ENCODE data around the gene NOTCH1.

Gene NOTCH1

GRCh38 chr9:136497916-136498695 lies 47.7 kb downstream of the NOTCH1 start (continued):
- TF ChIP-seq POU6F1 (CRISPR knock-in tag; IDR thresholded peaks at IDR 0.05; ENCODE audit: borderline replicate concordance, low read depth): no peak

DNA sequence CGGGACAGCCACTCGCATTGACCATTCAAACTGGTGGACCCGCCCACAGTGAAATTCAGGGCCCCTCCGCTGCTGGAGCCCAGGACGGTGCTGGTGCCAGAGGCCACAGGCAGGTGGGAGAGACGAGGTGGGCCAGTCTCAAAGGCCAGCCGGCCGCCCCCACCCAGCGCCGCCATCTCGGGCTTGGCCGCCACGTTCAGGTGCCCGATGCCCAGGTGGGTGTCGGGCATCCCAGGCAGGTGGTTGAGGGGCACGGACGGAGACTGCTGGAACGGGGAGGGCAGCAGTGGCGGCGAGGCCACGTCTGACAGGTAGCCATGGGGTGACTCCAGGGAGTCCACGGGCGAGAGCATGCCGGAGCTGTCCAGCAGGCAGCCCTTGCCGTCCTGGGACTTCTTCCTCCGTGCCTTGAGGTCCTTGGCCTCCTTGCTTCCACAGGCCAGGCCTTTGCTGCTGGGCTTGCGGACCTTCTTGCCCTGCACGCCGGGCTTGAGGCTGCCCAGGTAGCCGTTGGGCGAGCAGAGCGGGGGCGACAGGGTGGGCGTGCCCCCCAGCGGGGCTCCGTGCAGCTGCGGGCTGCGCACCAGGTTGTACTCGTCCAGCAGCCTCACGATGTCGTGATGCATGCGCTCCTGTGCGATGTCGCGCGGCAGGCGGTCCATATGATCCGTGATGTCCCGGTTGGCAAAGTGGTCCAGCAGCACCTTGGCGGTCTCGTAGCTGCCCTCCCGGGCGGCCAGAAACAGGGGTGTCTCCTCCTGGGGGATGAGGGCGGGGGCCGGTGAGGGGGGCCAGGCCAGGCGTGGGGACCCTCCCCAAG lies 48.8 kb downstream of the NOTCH1 start:
- no peak for TF ChIP-seq BACH2 (CRISPR knock-in tag; IDR thresholded peaks at IDR 0.05; ENCODE audit: borderline replicate concordance)
- no peak for TF ChIP-seq ESRRG (CRISPR knock-in tag; IDR thresholded peaks at IDR 0.05)
- TF ChIP-seq ZFP3 (CRISPR knock-in tag; IDR thresholded peaks at IDR 0.05): no peak
- no peak for TF ChIP-seq PPARA (CRISPR knock-in tag; IDR thresholded peaks at IDR 0.05; ENCODE audit: borderline replicate concordance)
- TF ChIP-seq ZFP30 (CRISPR knock-in tag; IDR thresholded peaks at IDR 0.05): no peak
- no peak for TF ChIP-seq CSDC2 (CRISPR knock-in tag; IDR thresholded peaks at IDR 0.05)
- no peak for TF ChIP-seq ZC3H10 (CRISPR knock-in tag; IDR thresholded peaks at IDR 0.05)
- no peak for TF ChIP-seq TOX (CRISPR knock-in tag; IDR thresholded peaks at IDR 0.05; ENCODE audit: borderline replicate concordance)
- no peak for TF ChIP-seq SNAI2 (CRISPR knock-in tag; IDR thresholded peaks at IDR 0.05)
- no peak for TF ChIP-seq GLIS3 (CRISPR knock-in tag; IDR thresholded peaks at IDR 0.05)
- TF ChIP-seq ARNTL (CRISPR knock-in tag; IDR thresholded peaks at IDR 0.05; ENCODE audit: borderline replicate concordance, low read depth): no peak
- ATAC-seq: no peak

GRCh38 chr9:136496181-136496580 lies 49.7 kb downstream of the NOTCH1 start:
- no peak for ATAC-seq
- TF ChIP-seq OSR1 (CRISPR knock-in tag; IDR thresholded peaks at IDR 0.05): no peak

DNA sequence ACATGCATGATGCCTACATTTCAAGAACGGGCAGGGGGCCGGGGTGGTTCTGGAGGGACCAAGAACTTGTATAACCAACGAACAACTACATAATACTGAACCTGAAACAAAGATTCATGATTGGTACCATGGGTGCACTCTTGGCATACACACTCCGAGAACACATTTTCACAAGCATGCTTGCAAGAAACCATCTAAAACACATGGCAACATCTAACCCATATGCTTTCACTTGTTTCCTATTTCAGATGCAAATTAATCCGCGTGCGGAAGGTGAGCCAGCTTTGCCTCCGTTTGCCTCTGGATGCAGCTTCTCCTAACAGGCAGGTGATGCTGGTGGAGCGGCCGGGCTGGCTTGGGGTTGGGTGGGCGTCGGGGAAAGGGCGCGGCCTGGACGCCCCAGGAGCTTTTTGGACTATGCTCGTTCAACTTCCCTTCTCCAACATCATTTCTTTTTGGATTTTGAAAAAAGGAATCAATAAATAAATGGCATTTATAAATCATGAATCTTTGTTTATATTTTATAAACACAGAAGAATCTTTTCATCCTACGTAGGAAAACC lies 50.5 kb downstream of the NOTCH1 start:
- TF ChIP-seq ARNTL (CRISPR knock-in tag; IDR thresholded peaks at IDR 0.05; ENCODE audit: borderline replicate concordance, low read depth) (no peak), ZC3H10 (CRISPR knock-in tag; IDR thresholded peaks at IDR 0.05) (no peak), CREB5 (CRISPR knock-in tag; IDR thresholded peaks at IDR 0.05; ENCODE audit: low read depth) (no peak), RARB (CRISPR knock-in tag; IDR thresholded peaks at IDR 0.05) (no peak), TCF4 (CRISPR knock-in tag; IDR thresholded peaks at IDR 0.05; ENCODE audit: borderline replicate concordance) (no peak), POU6F1 (CRISPR knock-in tag; IDR thresholded peaks at IDR 0.05; ENCODE audit: borderline replicate concordance, low read depth) (no peak), BACH2 (CRISPR knock-in tag; IDR thresholded peaks at IDR 0.05; ENCODE audit: borderline replicate concordance) (no peak), SNAI2 (CRISPR knock-in tag; IDR thresholded peaks at IDR 0.05) (no peak), ZNF70 (CRISPR knock-in tag; IDR thresholded peaks at IDR 0.05) (no peak), ZNF565 (CRISPR knock-in tag; conservative IDR thresholded peaks at IDR 0.05; ENCODE audit: low read depth) (no peak), ZNF8 (CRISPR knock-in tag; IDR thresholded peaks at IDR 0.05) (no peak)
- ATAC-seq: no peak

GRCh38 chr9:136494531-136495215 lies 51.2 kb downstream of the NOTCH1 start:
- no peak for ATAC-seq
- TF ChIP-seq, protein P1, sequence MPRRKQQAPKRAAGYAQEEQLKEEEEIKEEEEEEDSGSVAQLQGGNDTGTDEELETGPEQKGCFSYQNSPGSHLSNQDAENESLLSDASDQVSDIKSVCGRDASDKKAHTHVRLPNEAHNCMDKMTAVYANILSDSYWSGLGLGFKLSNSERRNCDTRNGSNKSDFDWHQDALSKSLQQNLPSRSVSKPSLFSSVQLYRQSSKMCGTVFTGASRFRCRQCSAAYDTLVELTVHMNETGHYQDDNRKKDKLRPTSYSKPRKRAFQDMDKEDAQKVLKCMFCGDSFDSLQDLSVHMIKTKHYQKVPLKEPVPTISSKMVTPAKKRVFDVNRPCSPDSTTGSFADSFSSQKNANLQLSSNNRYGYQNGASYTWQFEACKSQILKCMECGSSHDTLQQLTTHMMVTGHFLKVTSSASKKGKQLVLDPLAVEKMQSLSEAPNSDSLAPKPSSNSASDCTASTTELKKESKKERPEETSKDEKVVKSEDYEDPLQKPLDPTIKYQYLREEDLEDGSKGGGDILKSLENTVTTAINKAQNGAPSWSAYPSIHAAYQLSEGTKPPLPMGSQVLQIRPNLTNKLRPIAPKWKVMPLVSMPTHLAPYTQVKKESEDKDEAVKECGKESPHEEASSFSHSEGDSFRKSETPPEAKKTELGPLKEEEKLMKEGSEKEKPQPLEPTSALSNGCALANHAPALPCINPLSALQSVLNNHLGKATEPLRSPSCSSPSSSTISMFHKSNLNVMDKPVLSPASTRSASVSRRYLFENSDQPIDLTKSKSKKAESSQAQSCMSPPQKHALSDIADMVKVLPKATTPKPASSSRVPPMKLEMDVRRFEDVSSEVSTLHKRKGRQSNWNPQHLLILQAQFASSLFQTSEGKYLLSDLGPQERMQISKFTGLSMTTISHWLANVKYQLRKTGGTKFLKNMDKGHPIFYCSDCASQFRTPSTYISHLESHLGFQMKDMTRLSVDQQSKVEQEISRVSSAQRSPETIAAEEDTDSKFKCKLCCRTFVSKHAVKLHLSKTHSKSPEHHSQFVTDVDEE (CRISPR knock-in tag; IDR thresholded peaks at IDR 0.05): no peak
- TF ChIP-seq, protein P2, sequence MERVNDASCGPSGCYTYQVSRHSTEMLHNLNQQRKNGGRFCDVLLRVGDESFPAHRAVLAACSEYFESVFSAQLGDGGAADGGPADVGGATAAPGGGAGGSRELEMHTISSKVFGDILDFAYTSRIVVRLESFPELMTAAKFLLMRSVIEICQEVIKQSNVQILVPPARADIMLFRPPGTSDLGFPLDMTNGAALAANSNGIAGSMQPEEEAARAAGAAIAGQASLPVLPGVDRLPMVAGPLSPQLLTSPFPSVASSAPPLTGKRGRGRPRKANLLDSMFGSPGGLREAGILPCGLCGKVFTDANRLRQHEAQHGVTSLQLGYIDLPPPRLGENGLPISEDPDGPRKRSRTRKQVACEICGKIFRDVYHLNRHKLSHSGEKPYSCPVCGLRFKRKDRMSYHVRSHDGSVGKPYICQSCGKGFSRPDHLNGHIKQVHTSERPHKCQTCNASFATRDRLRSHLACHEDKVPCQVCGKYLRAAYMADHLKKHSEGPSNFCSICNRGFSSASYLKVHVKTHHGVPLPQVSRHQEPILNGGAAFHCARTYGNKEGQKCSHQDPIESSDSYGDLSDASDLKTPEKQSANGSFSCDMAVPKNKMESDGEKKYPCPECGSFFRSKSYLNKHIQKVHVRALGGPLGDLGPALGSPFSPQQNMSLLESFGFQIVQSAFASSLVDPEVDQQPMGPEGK (CRISPR knock-in tag; IDR thresholded peaks at IDR 0.05; ENCODE audit: borderline replicate concordance): no peak
- TF ChIP-seq POU6F1 (CRISPR knock-in tag; IDR thresholded peaks at IDR 0.05; ENCODE audit: borderline replicate concordance, low read depth) (no peak), GLIS3 (CRISPR knock-in tag; IDR thresholded peaks at IDR 0.05) (no peak)

Measured in SK-N-SH treated with all-trans-retinoic acid at 6 μM for 48 hours (cell line).